ENCODE results near the gene TRIOBP. TPM values are rescaled to one million over a fixed set of nuclear protein-coding genes. Genes with fewer than 3 reads are reported as not detected.
A peak's percentile ranks its signal among the peaks of the same experiment; 100 is the strongest.

TRIOBP gene
- total and polyA plus RNA-seq, 2 of the 13 experiments (the other 11 are each of a cell fraction or from before 2014, with no cell fraction given), result 6.1 to 15.4 TPM

GRCh38 chr22:37741312-37741795, 44.5 kb downstream of the TRIOBP start (continued):
- no peak; the same call in 1 of the 2 replicates for TF ChIP-seq ZNF687 (CRISPR knock-in tag; IDR thresholded peaks at IDR 0.05)
- TF ChIP-seq ZFY (CRISPR knock-in tag; IDR thresholded peaks at IDR 0.05), result peak; percentile 44; the same call in 1 of the 2 replicates
- no peak for TF ChIP-seq ZFP41 (CRISPR knock-in tag; IDR thresholded peaks at IDR 0.05; ENCODE audit: borderline replicate concordance)
- TF ChIP-seq ZNF383 (CRISPR knock-in tag; IDR thresholded peaks at IDR 0.05; ENCODE audit: borderline replicate concordance), result no peak
- peak; percentile 99 for TF ChIP-seq ZNF629 (CRISPR knock-in tag; conservative IDR thresholded peaks at IDR 0.05)
- TF ChIP-seq FOSL1 (CRISPR knock-in tag; IDR thresholded peaks at IDR 0.05; ENCODE audit: borderline replicate concordance), result no peak
- no peak for TF ChIP-seq ZSCAN30 (CRISPR knock-in tag; IDR thresholded peaks at IDR 0.05)
- peak; percentile 57 for TF ChIP-seq GATAD2A (CRISPR knock-in tag; IDR thresholded peaks at IDR 0.05)
- no peak for TF ChIP-seq ZBTB26 (CRISPR knock-in tag; IDR thresholded peaks at IDR 0.05; ENCODE audit: borderline replicate concordance)
- TF ChIP-seq TEF (CRISPR knock-in tag; IDR thresholded peaks at IDR 0.05), result peak; percentile 94
- 0 out of 2 replicates have a peak, but pooled peaks have one; percentile 30 for TF ChIP-seq MLX (CRISPR knock-in tag; IDR thresholded peaks at IDR 0.05)
- TF ChIP-seq MAFK (conservative IDR thresholded peaks at IDR 0.05 in 1 of 2, IDR thresholded peaks at IDR 0.05 in 1 of 2; ENCODE audit: low read length in 2 of 2), result no peak
- TF ChIP-seq TCF7L2 (IDR thresholded peaks at IDR 0.05; ENCODE audit: low read depth, low read length), result no peak
- TF ChIP-seq GLI4 (CRISPR knock-in tag; IDR thresholded peaks at IDR 0.05; ENCODE audit: borderline replicate concordance), result no peak
